Tibial artery (tissue), 4 donors: ENCODE data around the gene OLFM3.

ENCODE experiments used
- DNase-seq, 2 donors: peaks; one replicate each; pipeline ENCODE4 v3.0.0-alpha.2; 2019
- H3K27ac ChIP-seq, 2 donors: fragments of 200-600 bp; sonication (generic) in 1 of 2; 1 replicate in 1 of 2; 2 replicates in 1 of 2; pipeline ENCODE4 v1.5.1; 2018 to 2019; ENCODE audit warnings: mild to moderate bottlenecking in 1 of 2
- H3K27me3 ChIP-seq, 2 donors: fragments of 200-600 bp; sonication (generic) in 1 of 2; one replicate each; pipeline versions ENCODE4 v1.5.1 to v1.6.0; 2016 to 2019
- H3K36me3 ChIP-seq, 3 donors: fragments of 200-600 bp; sonication (generic) in 2 of 3; one replicate each; pipeline ENCODE4 v1.5.1; 2016 to 2019; ENCODE audit warnings: mild to moderate bottlenecking in 2 of 3
- H3K4me1 ChIP-seq, 4 donors: fragments of 200-600 bp; sonication (generic) in 2 of 4; 1 replicate in 3 of 4; 2 replicates in 1 of 4; pipeline ENCODE4 v1.5.1; 2016 to 2019
- H3K4me3 ChIP-seq, 2 donors: fragments of 200-600 bp; sonication (generic) in 1 of 2; 1 replicate in 1 of 2; 2 replicates in 1 of 2; pipeline ENCODE4 v1.5.1; 2018 to 2019; ENCODE audit warnings: mild to moderate bottlenecking in 2 of 2
- H3K9me3 ChIP-seq, 3 donors: fragments of 200-600 bp; sonication (generic) in 1 of 3; one replicate each; pipeline ENCODE4 v1.5.1; 2016 to 2019
- intact Hi-C: fragments of 100-400 bp; cut with DNase I; formaldehyde crosslinking; loops from one replicate; pipeline ENCODE4 v1.15.0; 2023; ENCODE audit warnings: low total_unique reads
- TF ChIP-seq, protein P1 (sequence below), 2 experiments: fragments of 200-600 bp in 1 of 2; fragments of 450-650 bp in 1 of 2; IDR thresholded peaks; one replicate each; pipeline ENCODE4 v1.5.1; 2017 to 2019; ENCODE audit warnings: antibody characterized with exemption in 2 of 2, mild to moderate bottlenecking in 1 of 2, moderate library complexity in 1 of 2

The OLFM3 gene

DNA sequence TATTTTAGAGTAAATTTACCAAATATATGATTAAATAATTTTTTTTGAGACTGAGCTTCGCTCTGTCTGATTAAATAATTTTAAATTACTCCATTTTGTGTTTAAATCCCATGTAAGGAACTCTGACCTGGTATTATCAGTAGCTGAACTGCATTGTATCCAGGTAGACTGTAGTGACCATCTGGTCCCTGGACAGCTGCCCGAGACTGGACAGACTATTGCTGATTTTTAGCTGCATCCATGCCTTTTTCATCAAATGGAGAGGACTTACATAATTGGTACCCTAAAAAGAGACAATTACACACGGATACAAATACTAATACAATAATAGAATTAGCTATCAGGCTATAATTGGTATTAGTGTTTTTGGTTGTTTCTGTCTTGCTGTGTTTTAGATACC lies 20.6 kb downstream of the OLFM3 start:
- H3K27me3 ChIP-seq: no peaks in the 10 kb centered on the region
- no peaks in the 10 kb centered on the region for H3K36me3 ChIP-seq
- H3K4me1 ChIP-seq: peaks cover 0 to 4% (median 1%) of the 10 kb centered on the region in 4 donors
- intact Hi-C loops: no loop called here
- TF ChIP-seq, protein P1, sequence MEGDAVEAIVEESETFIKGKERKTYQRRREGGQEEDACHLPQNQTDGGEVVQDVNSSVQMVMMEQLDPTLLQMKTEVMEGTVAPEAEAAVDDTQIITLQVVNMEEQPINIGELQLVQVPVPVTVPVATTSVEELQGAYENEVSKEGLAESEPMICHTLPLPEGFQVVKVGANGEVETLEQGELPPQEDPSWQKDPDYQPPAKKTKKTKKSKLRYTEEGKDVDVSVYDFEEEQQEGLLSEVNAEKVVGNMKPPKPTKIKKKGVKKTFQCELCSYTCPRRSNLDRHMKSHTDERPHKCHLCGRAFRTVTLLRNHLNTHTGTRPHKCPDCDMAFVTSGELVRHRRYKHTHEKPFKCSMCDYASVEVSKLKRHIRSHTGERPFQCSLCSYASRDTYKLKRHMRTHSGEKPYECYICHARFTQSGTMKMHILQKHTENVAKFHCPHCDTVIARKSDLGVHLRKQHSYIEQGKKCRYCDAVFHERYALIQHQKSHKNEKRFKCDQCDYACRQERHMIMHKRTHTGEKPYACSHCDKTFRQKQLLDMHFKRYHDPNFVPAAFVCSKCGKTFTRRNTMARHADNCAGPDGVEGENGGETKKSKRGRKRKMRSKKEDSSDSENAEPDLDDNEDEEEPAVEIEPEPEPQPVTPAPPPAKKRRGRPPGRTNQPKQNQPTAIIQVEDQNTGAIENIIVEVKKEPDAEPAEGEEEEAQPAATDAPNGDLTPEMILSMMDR (IDR thresholded peaks at IDR 0.05): no peak
- no peak overlapping the region for H3K27ac ChIP-seq
- DNase-seq: no peak
- H3K4me3 ChIP-seq: no peak overlapping the region
- no peaks in the 10 kb centered on the region for H3K9me3 ChIP-seq

GRCh38 chr1:101975371-101975770 lies 21.4 kb downstream of the OLFM3 start:
- H3K27ac ChIP-seq: no peak overlapping the region
- H3K27me3 ChIP-seq: no peaks in the 10 kb centered on the region
- no peaks in the 10 kb centered on the region for H3K36me3 ChIP-seq
- H3K9me3 ChIP-seq: no peaks in the 10 kb centered on the region
- TF ChIP-seq, protein P1 (IDR thresholded peaks at IDR 0.05): no peak
- H3K4me1 ChIP-seq: peaks cover 0 to 4% (median 1%) of the 10 kb centered on the region in 4 donors
- no peak for DNase-seq
- intact Hi-C loops: no loop called here
- H3K4me3 ChIP-seq: no peak overlapping the region

DNA sequence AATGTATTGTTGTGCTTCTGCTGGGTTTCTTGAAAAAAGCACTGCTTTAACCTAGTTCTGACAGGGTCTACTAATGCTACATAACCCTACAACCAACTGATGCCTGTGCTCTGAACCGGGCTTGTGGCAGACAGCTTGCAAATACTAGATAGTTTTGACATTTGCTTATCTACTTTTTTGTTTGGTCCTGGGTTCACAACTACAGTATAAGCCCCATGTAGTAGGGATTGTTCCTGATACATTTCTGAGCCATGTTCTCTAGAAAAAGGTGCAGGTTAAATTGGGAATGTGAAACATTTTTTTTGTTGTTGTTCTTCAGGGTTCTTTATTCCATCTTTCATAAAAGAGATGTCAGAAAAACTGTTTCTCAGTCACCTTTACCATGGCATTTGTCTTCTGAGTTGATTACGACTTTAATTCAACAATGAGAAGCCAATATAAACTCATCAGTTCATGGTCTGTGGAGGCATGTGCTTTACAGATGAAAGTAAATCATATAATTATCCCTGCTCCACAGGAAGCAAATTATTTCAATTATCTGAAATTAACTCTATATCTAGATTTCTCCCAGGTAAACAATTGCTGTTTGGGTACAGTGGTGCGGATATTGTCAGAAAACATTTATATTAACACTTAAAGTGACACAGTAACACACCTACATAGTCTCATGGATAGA lies 22.0 kb downstream of the OLFM3 start:
- intact Hi-C loops: no loop called here
- TF ChIP-seq, protein P1 (IDR thresholded peaks at IDR 0.05): no peak
- no peak overlapping the region for H3K4me3 ChIP-seq
- no peak overlapping the region for H3K27ac ChIP-seq
- no peak for DNase-seq
- no peaks in the 10 kb centered on the region for H3K36me3 ChIP-seq
- H3K27me3 ChIP-seq: no peaks in the 10 kb centered on the region
- H3K4me1 ChIP-seq: peaks cover 0 to 4% (median 1%) of the 10 kb centered on the region in 4 donors
- H3K9me3 ChIP-seq: no peaks in the 10 kb centered on the region

- intact Hi-C loops: no loop called here
- no peak overlapping the region for H3K4me3 ChIP-seq
- TF ChIP-seq, protein P1 (IDR thresholded peaks at IDR 0.05): no peak
- no peaks in the 10 kb centered on the region for H3K36me3 ChIP-seq
- peaks cover 0 to 4% (median 1%) of the 10 kb centered on the region in 4 donors for H3K4me1 ChIP-seq
- H3K27me3 ChIP-seq: no peaks in the 10 kb centered on the region
- no peak overlapping the region for H3K27ac ChIP-seq
- H3K9me3 ChIP-seq: no peaks in the 10 kb centered on the region
- DNase-seq: no peak
Measured at GRCh38 chr1:101971304-101971703, 25.4 kb downstream of the OLFM3 start.

DNA sequence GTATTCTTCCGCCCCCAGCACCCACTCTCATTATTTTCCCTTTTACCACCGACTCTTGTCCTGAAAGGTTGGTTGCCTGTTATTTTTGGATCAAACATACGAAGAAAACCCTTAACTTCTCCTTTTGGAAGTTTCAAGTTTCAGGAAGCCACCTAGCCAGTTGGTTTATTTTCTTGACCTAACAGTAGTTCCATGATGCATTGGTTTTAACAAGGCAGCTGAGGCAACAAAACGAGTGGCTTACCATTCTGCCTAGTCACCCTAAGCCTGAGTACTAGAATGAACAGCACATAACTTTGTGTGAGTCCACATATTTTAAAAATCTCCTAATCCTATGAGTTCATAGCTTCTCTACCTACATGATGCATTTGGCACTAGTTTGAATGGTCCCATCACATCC lies 28.9 kb downstream of the OLFM3 start:
- Histone ChIP-seq H3K36me3 (no peaks in the 10 kb centered on the region), H3K4me1 (no peaks in the 10 kb centered on the region), H3K4me3 (no peak overlapping the region), H3K27me3 (no peaks in the 10 kb centered on the region), H3K27ac (no peak overlapping the region), H3K9me3 (no peaks in the 10 kb centered on the region)
- intact Hi-C loops: no loop called here
- TF ChIP-seq, protein P1 (IDR thresholded peaks at IDR 0.05): no peak
- no peak for DNase-seq
